ENCODE results near the gene PA2G4. TPM values are rescaled to one million over a fixed set of nuclear protein-coding genes. Genes with fewer than 3 reads are reported as not detected.
"Not testable (repeated sequence)": the region's sequence is repeated elsewhere in the genome, so short reads cannot be mapped to it uniquely, and the experiment has no call there.

The PA2G4 gene
- total and polyA plus RNA-seq, 2 donors (not counting 1 experiment from before 2014, with no cell fraction given), result 92.2 to 202 TPM

DNA sequence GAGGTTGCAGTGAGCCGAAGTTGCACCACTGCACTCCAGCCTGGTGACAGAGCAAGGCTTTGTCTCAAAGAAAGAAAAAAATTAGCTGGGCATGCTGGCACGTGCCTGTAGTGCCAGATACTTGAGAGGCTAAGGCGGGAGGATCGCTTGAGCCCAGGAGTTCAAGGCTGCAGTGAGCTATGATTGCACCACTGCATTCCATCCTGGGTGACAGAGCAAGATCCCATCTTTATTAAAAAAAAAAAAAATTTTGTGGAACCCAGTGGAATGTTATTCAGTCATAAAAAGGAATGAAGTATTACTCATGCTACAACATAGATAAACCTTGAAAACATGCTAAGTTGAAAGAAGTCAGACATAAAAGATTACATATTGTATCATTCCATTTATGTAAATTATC lies 32.7 kb upstream of the PA2G4 start:
- Histone ChIP-seq H4K20me1 (ENCODE audit: control insufficient read depth, extremely low read depth, insufficient read depth, low read length) (no peaks in the 10 kb centered on the region), H3K79me2 (ENCODE audit: control insufficient read depth, insufficient read depth, low read length) (no peaks in the 10 kb centered on the region), H3K9me3 (ENCODE audit: control insufficient read depth, insufficient read depth, low read depth, low read length) (no peaks in the 10 kb centered on the region), H3K27ac (ENCODE audit: insufficient read depth, low read length) (no peak overlapping the region), H3K9ac (ENCODE audit: insufficient read depth, low read length) (no peak overlapping the region), H2AFZ (ENCODE audit: low read length) (no peak overlapping the region), H3K4me1 (ENCODE audit: control insufficient read depth, extremely low read depth, insufficient read depth, low read length) (no peaks in the 10 kb centered on the region), H3K27me3 (ENCODE audit: control insufficient read depth, insufficient read depth, low read length) (no peaks in the 10 kb centered on the region), H3K36me3 (ENCODE audit: control insufficient read depth, insufficient read depth, low read length) (no peaks in the 10 kb centered on the region), H3K4me2 (ENCODE audit: extremely low read depth, insufficient read depth, low read length) (no peak overlapping the region), H3K4me3 (replicated peaks in 1 of 4; ENCODE audit: control extremely low read depth in 1 of 4, insufficient read depth in 1 of 4, low read depth in 3 of 4, low read length in 4 of 4) (no peak overlapping the region)
- TF ChIP-seq, protein P1, sequence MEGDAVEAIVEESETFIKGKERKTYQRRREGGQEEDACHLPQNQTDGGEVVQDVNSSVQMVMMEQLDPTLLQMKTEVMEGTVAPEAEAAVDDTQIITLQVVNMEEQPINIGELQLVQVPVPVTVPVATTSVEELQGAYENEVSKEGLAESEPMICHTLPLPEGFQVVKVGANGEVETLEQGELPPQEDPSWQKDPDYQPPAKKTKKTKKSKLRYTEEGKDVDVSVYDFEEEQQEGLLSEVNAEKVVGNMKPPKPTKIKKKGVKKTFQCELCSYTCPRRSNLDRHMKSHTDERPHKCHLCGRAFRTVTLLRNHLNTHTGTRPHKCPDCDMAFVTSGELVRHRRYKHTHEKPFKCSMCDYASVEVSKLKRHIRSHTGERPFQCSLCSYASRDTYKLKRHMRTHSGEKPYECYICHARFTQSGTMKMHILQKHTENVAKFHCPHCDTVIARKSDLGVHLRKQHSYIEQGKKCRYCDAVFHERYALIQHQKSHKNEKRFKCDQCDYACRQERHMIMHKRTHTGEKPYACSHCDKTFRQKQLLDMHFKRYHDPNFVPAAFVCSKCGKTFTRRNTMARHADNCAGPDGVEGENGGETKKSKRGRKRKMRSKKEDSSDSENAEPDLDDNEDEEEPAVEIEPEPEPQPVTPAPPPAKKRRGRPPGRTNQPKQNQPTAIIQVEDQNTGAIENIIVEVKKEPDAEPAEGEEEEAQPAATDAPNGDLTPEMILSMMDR (conservative IDR thresholded peaks at IDR 0.05 in 1 of 2, IDR thresholded peaks at IDR 0.05 in 1 of 2; ENCODE audit: low read depth in 1 of 2, low read length in 2 of 2), result no peak
- no peak for TF ChIP-seq EZH2 (IDR thresholded peaks at IDR 0.05; ENCODE audit: low read length, missing control alignments)
- DNase-seq (ENCODE audit: low read depth in 2 of 2), result peak in 1 of 2 donors; percentile 39

DNA sequence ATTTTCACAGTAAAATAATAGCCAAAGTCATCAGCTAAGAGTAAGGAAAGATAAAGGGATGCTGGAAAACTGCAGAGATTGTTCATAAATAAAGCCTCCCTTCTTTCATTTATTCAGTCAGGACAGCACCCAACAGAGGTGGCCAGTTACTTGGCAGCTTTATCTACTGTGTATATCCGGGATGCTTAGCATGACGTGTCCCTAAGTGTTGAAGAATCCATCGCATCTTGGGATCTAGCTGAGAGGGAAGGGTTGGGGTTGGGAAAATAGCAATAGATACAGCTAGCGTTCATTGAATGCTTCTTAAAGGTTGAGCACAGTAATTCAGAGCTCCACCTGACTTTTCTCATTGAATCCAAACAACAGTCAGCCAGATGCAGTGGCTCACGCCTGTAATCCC lies 30.0 kb upstream of the PA2G4 start:
- Histone ChIP-seq H3K9me3 (ENCODE audit: control insufficient read depth, insufficient read depth, low read depth, low read length) (no peaks in the 10 kb centered on the region), H3K4me3 (replicated peaks in 1 of 4; ENCODE audit: control extremely low read depth in 1 of 4, insufficient read depth in 1 of 4, low read depth in 3 of 4, low read length in 4 of 4) (no peak overlapping the region), H3K36me3 (ENCODE audit: control insufficient read depth, insufficient read depth, low read length) (no peaks in the 10 kb centered on the region), H3K79me2 (ENCODE audit: control insufficient read depth, insufficient read depth, low read length) (no peaks in the 10 kb centered on the region), H3K27ac (ENCODE audit: insufficient read depth, low read length) (no peak overlapping the region), H3K9ac (ENCODE audit: insufficient read depth, low read length) (no peak overlapping the region), H3K4me1 (ENCODE audit: control insufficient read depth, extremely low read depth, insufficient read depth, low read length) (no peaks in the 10 kb centered on the region), H2AFZ (ENCODE audit: low read length) (no peak overlapping the region), H3K4me2 (ENCODE audit: extremely low read depth, insufficient read depth, low read length) (no peak overlapping the region), H3K27me3 (ENCODE audit: control insufficient read depth, insufficient read depth, low read length) (no peaks in the 10 kb centered on the region), H4K20me1 (ENCODE audit: control insufficient read depth, extremely low read depth, insufficient read depth, low read length) (no peaks in the 10 kb centered on the region)
- TF ChIP-seq, protein P1 (conservative IDR thresholded peaks at IDR 0.05 in 1 of 2, IDR thresholded peaks at IDR 0.05 in 1 of 2; ENCODE audit: low read depth in 1 of 2, low read length in 2 of 2), result no peak
- TF ChIP-seq EZH2 (IDR thresholded peaks at IDR 0.05; ENCODE audit: low read length, missing control alignments), result no peak
- DNase-seq (ENCODE audit: low read depth in 2 of 2), result no peak

DNA sequence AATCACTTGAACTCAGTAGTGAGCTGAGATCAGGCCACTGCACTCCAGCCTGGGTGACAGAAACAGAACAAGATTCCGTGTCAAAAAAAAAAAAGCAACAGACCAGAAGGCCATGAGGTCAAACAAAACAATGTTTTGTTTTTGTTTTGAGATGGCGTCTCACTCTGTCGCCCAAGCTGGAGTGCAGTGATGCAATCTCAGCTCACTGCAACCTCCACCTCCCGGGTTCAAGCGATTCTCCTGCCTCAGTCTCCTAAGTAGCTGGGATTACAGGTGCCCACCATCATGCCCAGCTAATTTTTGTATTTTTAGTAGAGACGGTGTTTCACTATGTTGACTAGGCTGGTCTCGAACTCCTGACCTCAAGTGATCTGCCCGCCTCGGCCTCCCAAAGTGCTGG lies 26.4 kb upstream of the PA2G4 start:
- not testable (repeated sequence) for H3K4me3 ChIP-seq (replicated peaks in 1 of 4; ENCODE audit: control extremely low read depth in 1 of 4, insufficient read depth in 1 of 4, low read depth in 3 of 4, low read length in 4 of 4); H3K9ac ChIP-seq (ENCODE audit: insufficient read depth, low read length); H3K36me3 ChIP-seq (ENCODE audit: control insufficient read depth, insufficient read depth, low read length); H4K20me1 ChIP-seq (ENCODE audit: control insufficient read depth, extremely low read depth, insufficient read depth, low read length); H2AFZ ChIP-seq (ENCODE audit: low read length); H3K9me3 ChIP-seq (ENCODE audit: control insufficient read depth, insufficient read depth, low read depth, low read length); H3K79me2 ChIP-seq (ENCODE audit: control insufficient read depth, insufficient read depth, low read length); H3K4me2 ChIP-seq (ENCODE audit: extremely low read depth, insufficient read depth, low read length); H3K4me1 ChIP-seq (ENCODE audit: control insufficient read depth, extremely low read depth, insufficient read depth, low read length); H3K27ac ChIP-seq (ENCODE audit: insufficient read depth, low read length); DNase-seq (ENCODE audit: low read depth in 2 of 2)
- peaks cover 19% of the 10 kb centered on the region for H3K27me3 ChIP-seq (ENCODE audit: control insufficient read depth, insufficient read depth, low read length)
